Caco-2 (cell line): ENCODE measurements around the gene AGRN. TPM values are rescaled to one million over a fixed set of nuclear protein-coding genes. Genes with fewer than 3 reads are reported as not detected.

Source experiments
- BruUV-seq: library from RNA; stranded (reverse); fragments of 400-500 nt; replicated peaks from 2 replicates; lab custom pipeline; 2021; lab: Mats Ljungman, UMichigan
- CTCF ChIA-PET: fragments of 300-600 bp; sonication (Branson Sonifier 250); formaldehyde crosslinking; loops from one replicate; lab custom pipeline; 2022; ENCODE audit warnings: antibody characterized with exemption; lab: Charles Lee
- POLR2A ChIA-PET: fragments of 300-600 bp; sonication (Branson Sonifier 250); formaldehyde crosslinking; loops from one replicate; lab custom pipeline; 2022; ENCODE audit warnings: antibody characterized with exemption; lab: Charles Lee
- DNase-seq, 2 experiments: peaks; one replicate each; pipeline versions ENCODE4 v3.0.0 to v3.0.0-alpha.2; 2020 to 2022
- H3K27me3 ChIP-seq: replicated peaks from 2 replicates; pipeline ENCODE4 v1.6.0; 2011; ENCODE audit warnings: low read length; ENCODE audit not compliant: control insufficient read depth, insufficient read depth
- H3K36me3 ChIP-seq: 2 replicates; pipeline ENCODE4 v1.5.1; 2011; ENCODE audit warnings: low read length; ENCODE audit not compliant: control insufficient read depth, insufficient read depth
- H3K4me1 ChIP-seq: fragments of 250-450 bp; sonication (Bioruptor Pico); 2 replicates; pipeline ENCODE4 v1.5.1; 2020; ENCODE audit warnings: mild to moderate bottlenecking
- H3K4me3 ChIP-seq: 2 replicates; pipeline ENCODE4 v1.5.1; 2011; ENCODE audit warnings: low read depth, mild to moderate bottlenecking, control low read depth, low read length
- H3K9me3 ChIP-seq: fragments of 250-450 bp; sonication (Bioruptor Pico); 2 replicates; pipeline ENCODE4 v1.5.1; 2020; ENCODE audit warnings: mild to moderate bottlenecking, moderate library complexity
- H3K27ac Mint-ChIP-seq: one replicate; pipeline ENCODE4 v1.8.0; 2022; ENCODE audit warnings: mixed read lengths; ENCODE audit not compliant: unreplicated experiment
- H3K27me3 Mint-ChIP-seq: one replicate; pipeline ENCODE4 v1.8.0; 2022; ENCODE audit warnings: mixed read lengths; ENCODE audit not compliant: insufficient read depth, unreplicated experiment
- H3K36me3 Mint-ChIP-seq: one replicate; pipeline ENCODE4 v1.8.0; 2022; ENCODE audit warnings: mild to moderate bottlenecking, mixed read lengths; ENCODE audit not compliant: insufficient read depth, unreplicated experiment
- H3K4me1 Mint-ChIP-seq: one replicate; pipeline ENCODE4 v1.8.0; 2022; ENCODE audit warnings: low read depth, mixed read lengths; ENCODE audit not compliant: unreplicated experiment
- H3K4me3 Mint-ChIP-seq: one replicate; pipeline ENCODE4 v1.8.0; 2022; ENCODE audit warnings: mild to moderate bottlenecking, moderate library complexity, mixed read lengths; ENCODE audit not compliant: unreplicated experiment
- H3K9me3 Mint-ChIP-seq: one replicate; pipeline ENCODE4 v1.8.0; 2022; ENCODE audit warnings: mixed read lengths; ENCODE audit not compliant: unreplicated experiment
- intact Hi-C: fragments of 100-400 bp; cut with micrococcal nuclease; formaldehyde crosslinking; loops from one replicate; pipeline ENCODE4 v1.10.0; 2022; ENCODE audit not compliant: unreplicated experiment
- total RNA-seq: library from RNA; stranded (reverse); gene quantifications from 2 replicates; pipeline ENCODE4 v1.2.3, GENCODE V29; 2022
- TF ChIP-seq, protein P1 (sequence below), 2 experiments: fragments of 200-600 bp in 1 of 2; IDR thresholded peaks; 1 replicate in 1 of 2; 2 replicates in 1 of 2; pipeline versions ENCODE4 v1.5.1 to v1.8.0; 2011 to 2022; ENCODE audit warnings: antibody characterized with exemption in 1 of 2, control low read depth in 1 of 2, inconsistent platforms in 1 of 2, low read depth in 1 of 2, low read length in 1 of 2, mild to moderate bottlenecking in 1 of 2, moderate library complexity in 1 of 2; ENCODE audit not compliant: insufficient read depth in 1 of 2, severe bottlenecking in 1 of 2, unreplicated experiment in 1 of 2

Gene AGRN
- total RNA-seq, 1 experiment from 2014 or later: 176 TPM

DNA sequence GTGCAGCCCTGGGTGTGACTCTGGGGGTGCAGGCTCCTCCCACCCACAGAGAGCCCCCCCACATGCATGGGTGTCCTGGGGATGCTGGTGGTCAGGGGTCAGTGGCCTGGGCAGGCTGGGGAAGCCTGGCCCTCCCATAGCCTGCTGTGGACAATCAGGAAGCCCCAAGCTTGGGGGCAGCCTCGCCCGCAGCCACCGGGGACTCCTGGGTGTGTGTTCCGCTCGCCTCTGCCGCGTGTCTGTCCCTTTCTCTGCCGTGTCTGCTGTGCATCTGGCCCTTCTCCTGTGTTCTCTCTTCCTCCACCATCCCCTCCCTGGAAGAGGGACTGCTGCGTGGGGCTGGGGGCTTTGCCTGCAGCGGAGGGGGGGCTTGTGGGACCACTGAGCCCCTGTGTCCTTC is 22.9 kb downstream of the AGRN start:
- Mint-ChIP-seq H3K4me1 (no peaks in the 10 kb centered on the region), H3K4me3 (no peak overlapping the region), H3K27ac (no peak overlapping the region), H3K36me3 (peaks cover 39% of the 10 kb centered on the region), H3K27me3 (no peaks in the 10 kb centered on the region), H3K9me3 (no peaks in the 10 kb centered on the region)
- ChIA-PET POLR2A (no interaction called here), CTCF (no interaction called here)
- TF ChIP-seq, protein P1, sequence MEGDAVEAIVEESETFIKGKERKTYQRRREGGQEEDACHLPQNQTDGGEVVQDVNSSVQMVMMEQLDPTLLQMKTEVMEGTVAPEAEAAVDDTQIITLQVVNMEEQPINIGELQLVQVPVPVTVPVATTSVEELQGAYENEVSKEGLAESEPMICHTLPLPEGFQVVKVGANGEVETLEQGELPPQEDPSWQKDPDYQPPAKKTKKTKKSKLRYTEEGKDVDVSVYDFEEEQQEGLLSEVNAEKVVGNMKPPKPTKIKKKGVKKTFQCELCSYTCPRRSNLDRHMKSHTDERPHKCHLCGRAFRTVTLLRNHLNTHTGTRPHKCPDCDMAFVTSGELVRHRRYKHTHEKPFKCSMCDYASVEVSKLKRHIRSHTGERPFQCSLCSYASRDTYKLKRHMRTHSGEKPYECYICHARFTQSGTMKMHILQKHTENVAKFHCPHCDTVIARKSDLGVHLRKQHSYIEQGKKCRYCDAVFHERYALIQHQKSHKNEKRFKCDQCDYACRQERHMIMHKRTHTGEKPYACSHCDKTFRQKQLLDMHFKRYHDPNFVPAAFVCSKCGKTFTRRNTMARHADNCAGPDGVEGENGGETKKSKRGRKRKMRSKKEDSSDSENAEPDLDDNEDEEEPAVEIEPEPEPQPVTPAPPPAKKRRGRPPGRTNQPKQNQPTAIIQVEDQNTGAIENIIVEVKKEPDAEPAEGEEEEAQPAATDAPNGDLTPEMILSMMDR (IDR thresholded peaks at IDR 0.05; ENCODE audit: insufficient read depth in 1 of 2, low read depth in 1 of 2, low read length in 1 of 2, severe bottlenecking in 1 of 2, unreplicated experiment in 1 of 2): no peak
- DNase-seq: no peak
- Histone ChIP-seq H3K36me3 (peaks cover 2% of the 10 kb centered on the region), H3K27me3 (no peaks in the 10 kb centered on the region), H3K4me3 (no peak overlapping the region), H3K9me3 (no peaks in the 10 kb centered on the region), H3K4me1 (peaks cover 11% of the 10 kb centered on the region)
- no TSS peak for BruUV-seq
- intact Hi-C loops: no loop called here

DNA sequence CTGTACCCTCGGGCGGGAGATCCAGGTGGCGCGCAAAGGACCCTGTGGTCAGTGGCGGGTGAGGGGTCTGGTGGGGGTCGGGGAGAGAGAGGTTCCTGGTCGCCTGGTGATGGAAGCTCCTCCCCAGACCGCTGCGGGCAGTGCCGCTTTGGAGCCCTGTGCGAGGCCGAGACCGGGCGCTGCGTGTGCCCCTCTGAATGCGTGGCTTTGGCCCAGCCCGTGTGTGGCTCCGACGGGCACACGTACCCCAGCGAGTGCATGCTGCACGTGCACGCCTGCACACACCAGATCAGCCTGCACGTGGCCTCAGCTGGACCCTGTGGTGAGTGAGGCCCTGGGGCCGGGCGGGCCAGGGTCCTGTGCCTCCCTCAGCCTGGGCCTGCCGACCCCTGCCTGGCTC is 23.5 kb downstream of the AGRN start:
- peaks cover 2% of the 10 kb centered on the region for H3K36me3 ChIP-seq
- POLR2A ChIA-PET: no interaction called here
- TF ChIP-seq, protein P1 (IDR thresholded peaks at IDR 0.05; ENCODE audit: insufficient read depth in 1 of 2, low read depth in 1 of 2, low read length in 1 of 2, severe bottlenecking in 1 of 2, unreplicated experiment in 1 of 2): no peak
- DNase-seq: no peak
- no peak overlapping the region for H3K4me3 Mint-ChIP-seq
- intact Hi-C loops: no loop called here
- H3K4me1 Mint-ChIP-seq: no peaks in the 10 kb centered on the region
- H3K27me3 Mint-ChIP-seq: no peaks in the 10 kb centered on the region
- H3K27ac Mint-ChIP-seq: no peak overlapping the region
- no peaks in the 10 kb centered on the region for H3K9me3 Mint-ChIP-seq
- CTCF ChIA-PET: no interaction called here
- no peak overlapping the region for H3K4me3 ChIP-seq
- H3K36me3 Mint-ChIP-seq: peaks cover 39% of the 10 kb centered on the region
- H3K27me3 ChIP-seq: no peaks in the 10 kb centered on the region
- peaks cover 5% of the 10 kb centered on the region for H3K4me1 ChIP-seq
- no TSS peak for BruUV-seq
- H3K9me3 ChIP-seq: no peaks in the 10 kb centered on the region

DNA sequence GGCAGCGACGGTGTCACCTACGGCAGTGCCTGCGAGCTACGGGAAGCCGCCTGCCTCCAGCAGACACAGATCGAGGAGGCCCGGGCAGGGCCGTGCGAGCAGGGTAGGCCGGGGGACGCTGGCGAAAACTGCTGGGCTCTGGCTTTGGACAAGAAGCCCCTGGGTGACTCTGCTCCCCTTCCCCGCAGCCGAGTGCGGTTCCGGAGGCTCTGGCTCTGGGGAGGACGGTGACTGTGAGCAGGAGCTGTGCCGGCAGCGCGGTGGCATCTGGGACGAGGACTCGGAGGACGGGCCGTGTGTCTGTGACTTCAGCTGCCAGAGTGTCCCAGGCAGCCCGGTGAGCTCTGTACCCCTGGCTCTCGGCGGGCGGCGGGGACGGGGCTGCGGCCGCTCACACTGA is 24.0 kb downstream of the AGRN start:
- CTCF ChIA-PET: no interaction called here

More for the DNA sequence above, 24.0 kb downstream of the AGRN start:
- POLR2A ChIA-PET: no interaction called here
- Mint-ChIP-seq H3K27ac (no peak overlapping the region), H3K27me3 (no peaks in the 10 kb centered on the region), H3K4me1 (no peaks in the 10 kb centered on the region), H3K9me3 (no peaks in the 10 kb centered on the region), H3K4me3 (no peak overlapping the region), H3K36me3 (peaks cover 39% of the 10 kb centered on the region)
- no TSS peak for BruUV-seq
- Histone ChIP-seq H3K4me3 (no peak overlapping the region), H3K27me3 (no peaks in the 10 kb centered on the region), H3K9me3 (no peaks in the 10 kb centered on the region), H3K36me3 (peaks cover 2% of the 10 kb centered on the region; the same call in 1 of the 2 replicates), H3K4me1 (no peaks in the 10 kb centered on the region)
- TF ChIP-seq, protein P1 (IDR thresholded peaks at IDR 0.05; ENCODE audit: insufficient read depth in 1 of 2, low read depth in 1 of 2, low read length in 1 of 2, severe bottlenecking in 1 of 2, unreplicated experiment in 1 of 2): no peak
- DNase-seq: no peak
- intact Hi-C loops: no loop called here
